NCI-H2196 treated with DMSO at 0.1 percent for 48 hours (cell line): ENCODE measurements around the gene KRTAP3-3.

Experiments used
- DNase-seq: peaks from one replicate; lab custom pipeline; 2025; ENCODE audit not compliant: unreplicated experiment; lab: John Stamatoyannopoulos, UW

Gene KRTAP3-3

DNA sequence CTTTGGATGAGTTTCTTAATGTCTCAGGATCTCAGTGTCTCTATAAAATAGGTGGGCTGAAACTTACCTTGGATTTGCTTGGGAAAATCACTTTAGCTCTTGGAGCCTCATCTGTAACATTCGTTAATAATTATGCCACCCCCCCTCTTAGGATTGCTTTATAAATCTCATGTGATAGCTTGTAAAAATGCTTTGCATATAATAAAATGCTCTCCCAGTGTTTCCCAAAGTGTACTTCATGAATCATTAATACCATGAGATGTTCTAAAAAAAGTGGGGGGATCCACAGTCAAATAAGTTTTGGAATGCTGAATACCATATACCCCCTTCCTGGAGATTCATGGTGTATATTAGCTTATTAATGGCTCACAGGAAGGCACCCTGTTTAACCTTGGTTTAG, 32.4 kb downstream of the KRTAP3-3 start:
- no peak for DNase-seq

DNA sequence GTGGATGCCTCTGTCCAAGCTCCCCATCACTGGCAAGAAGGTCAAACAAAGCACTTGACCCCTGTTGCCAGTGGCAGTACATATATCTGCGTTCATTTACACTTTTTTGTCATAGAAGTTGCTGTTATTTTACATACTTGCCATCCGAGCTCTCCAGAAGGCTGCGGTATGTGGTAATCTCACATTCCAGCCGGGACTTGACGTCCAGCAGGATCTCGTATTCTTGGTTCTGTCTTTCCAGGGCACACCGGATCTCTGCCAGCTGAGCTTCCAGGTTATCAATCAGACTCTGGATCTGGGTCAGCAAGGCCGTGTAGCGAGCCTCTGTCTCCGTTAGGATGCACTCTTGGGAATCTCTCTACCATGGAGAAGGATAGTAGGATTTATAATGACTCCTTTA, 33.8 kb downstream of the KRTAP3-3 start:
- DNase-seq = no peak

DNA sequence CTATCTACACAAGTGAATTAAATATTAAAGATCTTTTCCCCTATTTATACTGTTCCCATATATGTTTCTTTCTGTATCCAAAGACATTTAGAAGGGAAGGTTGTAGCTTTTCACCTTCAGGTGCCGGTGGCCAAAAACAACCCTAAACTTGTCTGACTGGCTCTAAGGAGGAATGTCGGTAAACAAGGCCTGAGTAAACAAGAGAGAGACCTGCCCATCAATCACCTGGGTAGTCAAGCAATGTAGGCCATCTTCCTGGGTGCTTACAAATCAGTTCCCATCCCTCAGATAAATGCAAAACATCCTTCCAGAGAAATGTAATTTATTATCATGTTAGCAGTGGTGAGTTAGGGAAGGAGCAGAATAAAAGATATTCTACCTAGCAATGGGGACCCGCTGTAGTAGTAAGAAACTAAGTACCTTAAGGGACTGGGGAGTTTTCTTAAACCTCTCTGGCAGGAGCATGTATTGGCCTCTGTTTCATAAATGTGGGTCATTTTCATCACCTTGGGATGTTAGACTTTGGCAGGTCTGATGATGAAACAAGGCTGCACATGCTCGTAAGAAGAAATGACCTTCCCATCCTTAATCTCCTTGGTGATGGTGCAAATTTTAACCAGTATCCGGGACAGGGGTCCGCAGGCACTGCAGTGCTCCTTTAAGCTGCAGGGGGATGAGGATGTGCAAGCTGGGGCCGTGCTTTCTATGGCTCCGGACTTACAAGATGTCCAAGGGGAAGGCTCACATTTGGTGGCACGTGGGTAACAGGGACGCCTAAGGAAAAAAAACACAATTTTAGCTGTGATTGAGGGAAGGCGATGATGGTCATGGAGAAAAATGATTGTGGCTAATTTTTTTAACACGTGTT, 35.6 kb downstream of the KRTAP3-3 start:
- DNase-seq = no peak

DNA sequence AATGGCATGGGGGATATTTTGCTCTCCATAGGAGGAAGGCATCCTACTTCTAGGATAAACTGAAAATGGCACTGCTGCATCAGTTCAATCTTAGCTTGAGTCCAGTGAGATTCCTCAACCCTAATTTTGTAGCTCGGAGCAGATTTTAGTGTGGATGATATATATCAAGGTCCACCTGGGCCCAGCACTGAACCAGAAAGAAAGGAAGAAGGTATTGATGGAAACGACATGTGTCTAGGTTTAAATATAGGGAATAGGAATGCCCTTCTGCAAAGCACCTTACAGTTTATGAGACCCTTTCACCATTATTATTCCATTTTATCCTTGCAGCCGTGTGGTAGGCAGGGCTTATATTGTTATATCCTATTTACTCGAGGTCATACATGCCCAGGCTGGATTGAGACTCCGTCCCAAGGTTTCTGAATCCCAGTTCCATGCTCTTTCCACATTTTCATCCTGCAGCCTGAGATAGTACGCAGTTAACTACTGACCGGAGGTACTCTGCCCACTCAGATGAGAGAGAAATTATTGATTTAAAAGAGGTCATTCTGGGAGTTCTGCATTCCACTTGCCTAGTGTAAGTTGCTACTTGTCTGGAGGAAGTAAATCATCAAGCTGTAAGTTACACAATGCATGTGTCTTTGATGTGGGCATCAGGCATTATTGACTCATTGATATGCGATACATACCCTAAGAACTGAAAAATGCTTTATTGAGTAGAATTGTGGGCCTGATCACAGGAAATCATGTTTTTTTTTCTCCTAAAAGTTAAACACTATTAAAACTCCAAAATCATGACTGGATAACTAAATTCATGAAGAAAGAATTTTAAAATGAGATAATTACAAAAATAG, 37.3 kb downstream of the KRTAP3-3 start:
- DNase-seq = no peak

DNA sequence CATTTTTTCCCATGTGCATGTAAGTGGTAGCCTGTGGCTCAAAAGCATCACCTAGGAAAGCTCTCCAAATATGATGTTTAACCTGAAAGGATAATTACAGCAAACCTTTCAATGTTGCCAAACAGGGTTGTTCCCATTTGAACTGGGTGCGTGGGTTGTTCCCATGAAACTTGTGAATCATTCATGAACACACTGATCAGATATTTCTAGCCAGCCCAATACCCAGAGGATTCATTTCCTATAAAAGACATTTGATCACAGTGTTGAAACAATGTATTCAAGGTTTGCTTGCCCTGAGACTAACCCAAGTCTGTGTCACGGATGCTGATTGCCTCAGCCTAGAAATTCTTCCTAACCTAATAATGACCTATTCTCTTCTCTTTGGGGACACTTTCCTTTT, 40.1 kb downstream of the KRTAP3-3 start:
- no peak for DNase-seq

DNA sequence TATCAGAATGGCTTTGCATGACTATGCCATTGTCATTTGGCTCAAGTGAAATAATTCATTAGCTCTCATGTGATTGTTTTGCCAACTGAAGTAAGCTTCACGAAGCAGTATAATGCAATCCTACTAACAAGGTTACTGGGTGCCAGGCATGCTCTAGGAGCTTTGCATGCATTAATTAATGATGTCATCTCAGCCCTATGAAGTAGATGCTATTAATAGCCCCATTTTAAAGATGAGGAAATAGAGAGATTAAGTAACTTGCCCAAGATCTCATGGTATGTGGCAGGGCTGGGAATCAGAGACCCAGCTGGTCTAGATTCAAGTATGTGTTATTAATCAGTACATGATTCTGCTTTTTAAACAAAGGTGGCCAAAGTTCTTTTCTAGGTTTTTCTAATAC, 41.3 kb downstream of the KRTAP3-3 start:
- DNase-seq = no peak

DNA sequence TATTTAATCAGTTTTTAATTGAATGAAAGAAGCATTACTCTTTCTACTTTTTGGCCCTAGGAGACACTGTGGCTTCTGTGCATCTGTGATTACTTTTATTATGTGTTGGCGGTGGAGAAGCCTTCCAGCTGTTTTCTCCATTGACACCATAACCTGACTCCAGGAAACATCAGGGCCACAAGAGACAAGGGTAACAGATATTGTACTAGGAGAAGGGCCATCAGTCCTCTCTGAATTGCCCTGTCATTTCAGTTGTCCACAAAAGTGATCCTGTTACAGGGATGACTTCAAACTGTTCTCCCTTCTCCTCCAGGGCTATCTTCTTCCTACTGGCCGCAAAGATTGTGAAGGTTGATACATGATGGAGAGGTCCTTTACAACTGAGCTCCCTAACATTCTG, 41.8 kb downstream of the KRTAP3-3 start:
- no peak for DNase-seq

DNA sequence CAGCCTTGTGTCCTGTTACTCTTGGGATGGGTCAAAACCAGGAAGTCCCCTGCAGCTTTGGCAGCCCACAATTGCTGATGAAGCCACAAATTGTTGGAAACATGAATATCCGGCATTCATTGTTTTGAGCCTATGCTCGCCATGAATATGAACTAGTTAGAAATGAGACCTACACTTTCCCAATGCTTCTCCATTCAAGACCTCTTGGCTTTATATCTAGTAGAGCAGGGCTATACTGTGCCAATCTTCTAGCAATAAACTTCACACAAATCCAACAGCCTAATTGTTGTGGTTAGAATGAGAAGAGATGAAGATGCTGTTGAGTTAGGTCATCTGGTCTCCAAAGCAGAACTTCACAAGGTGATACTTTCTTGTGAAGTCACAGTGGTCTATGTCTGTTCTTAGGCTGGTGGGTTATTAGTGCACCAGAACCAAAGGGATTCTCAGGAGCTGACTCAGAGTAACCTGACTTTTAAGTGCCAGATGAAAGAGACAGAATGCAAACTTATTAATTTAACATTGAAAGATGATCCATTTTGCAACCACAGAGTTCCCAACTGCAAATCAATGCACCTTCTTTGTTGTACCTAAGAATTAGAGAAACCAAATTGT, 42.8 kb downstream of the KRTAP3-3 start:
- DNase-seq = no peak

DNA sequence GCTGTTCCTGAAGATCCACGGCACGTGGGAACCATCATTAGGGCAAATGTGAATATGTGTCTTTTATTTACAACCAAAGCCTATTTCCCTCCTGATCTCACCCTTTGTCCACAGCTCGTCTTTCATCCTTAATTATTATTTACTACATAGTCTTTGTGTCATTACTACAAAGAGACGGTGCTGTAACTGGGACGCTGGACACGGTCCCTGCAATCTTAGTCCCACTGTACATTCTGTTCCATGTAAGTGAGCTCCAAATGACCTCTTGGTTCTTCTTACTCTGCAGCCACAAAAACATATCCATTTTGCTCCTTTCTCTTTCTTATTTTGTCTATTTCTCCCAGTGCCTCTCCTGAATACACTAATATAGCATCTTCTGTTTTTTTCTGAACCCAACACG, 43.8 kb downstream of the KRTAP3-3 start:
- no peak for DNase-seq

DNA sequence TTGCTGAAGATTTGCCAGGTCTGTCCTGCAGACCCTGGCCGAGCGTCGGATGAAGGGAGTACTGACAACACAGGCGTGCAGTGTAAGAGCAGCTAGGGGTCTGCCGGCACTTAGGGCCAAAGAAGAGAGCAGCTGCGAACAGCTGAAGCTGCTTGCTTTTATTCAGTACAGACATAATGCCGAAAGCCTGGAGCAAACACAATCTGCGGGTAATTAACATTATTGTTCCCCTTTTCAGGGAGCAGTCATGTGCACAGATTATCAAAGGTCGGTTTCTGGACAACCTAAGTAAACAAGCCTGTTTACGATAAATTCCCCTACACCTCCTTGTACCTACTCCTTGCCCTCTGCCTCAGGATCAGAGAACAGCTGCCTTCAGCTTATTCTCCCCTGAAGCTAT, 44.5 kb downstream of the KRTAP3-3 start:
- no peak for DNase-seq

DNA sequence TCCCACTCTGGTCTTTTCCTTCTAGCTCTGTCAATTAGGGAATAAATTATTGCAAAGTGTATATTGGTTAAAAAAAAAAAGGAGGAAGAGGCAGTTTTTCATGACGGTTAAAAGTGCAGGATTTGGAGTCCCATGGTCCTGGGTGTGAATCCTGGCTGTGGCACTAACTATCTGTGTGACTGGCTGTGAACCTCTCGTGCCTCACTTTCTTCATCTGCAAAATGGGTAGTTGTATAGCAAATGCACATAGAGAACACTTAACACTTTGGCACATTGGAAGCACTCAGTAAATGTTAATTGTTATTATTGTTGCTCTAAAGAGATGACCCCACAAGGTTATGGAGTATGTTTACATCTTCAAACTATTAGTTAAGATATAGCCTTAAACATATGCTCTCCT, 46.0 kb downstream of the KRTAP3-3 start:
- DNase-seq = no peak

DNA sequence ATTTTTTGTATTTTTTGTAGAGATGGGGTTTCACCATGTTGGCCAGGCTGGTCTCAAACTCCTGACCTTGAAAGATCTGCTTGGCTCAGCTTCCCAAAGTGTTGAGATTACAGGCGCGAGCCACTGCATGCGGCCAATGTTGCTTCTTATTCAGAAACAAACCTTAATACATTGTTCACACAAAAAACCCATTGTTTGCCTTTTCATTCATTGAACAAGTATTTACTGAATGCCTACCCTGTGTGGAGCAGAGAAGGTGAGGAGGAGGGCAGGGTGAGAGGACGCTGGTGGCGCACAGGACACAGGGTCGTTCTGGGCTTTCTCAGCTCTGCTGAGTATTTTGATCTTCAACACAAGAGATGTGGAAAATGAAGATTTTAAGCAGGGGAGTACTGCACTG, 48.5 kb downstream of the KRTAP3-3 start:
- DNase-seq = no peak

DNA sequence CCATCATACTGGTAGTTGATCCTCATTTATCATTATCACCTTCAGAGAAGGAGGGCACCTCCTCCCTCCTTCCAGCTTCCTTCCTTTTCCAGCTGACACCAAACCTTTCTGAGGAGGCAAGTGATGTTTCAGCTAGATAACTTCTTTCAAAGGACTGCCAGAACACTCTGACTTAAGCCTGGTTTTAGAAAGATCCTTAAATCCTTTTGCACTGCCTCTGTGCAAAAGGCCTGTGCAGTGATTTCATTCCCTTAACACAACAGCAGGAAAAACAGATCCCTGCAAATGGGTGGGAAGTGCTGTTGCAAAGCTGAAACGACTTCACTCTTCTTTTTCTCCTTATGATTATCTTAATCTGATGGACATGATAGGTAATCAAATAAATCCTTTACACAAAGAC, 49.4 kb downstream of the KRTAP3-3 start:
- no peak for DNase-seq
